Astrocyte of the hippocampus (primary cell): ENCODE data around the gene MELK.

Experiments used
- DNase-seq: peaks from one replicate; pipeline ENCODE4 v3.0.0; 2011; ENCODE audit warnings: low read depth, low spot score

Gene MELK

DNA sequence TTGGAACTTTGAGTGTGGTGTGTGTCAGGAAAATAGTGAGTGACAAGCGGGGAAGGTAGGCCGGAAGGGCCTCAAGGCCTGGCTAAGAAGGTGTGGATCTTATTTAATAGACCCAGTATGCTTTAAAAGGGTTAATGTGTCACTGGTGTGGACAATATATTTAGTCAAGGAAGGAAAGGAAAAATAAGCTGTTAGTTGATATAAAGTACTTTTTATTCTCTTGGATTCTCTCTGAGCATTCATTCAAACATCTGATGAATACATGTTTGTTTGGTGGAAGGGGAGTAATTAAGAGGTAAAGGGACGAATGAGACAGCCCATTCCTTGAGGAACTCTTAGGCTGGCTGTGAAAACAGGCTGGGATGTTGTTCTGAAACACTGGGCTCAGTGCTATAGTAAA, 98.9 kb downstream of the MELK start:
- no peak for DNase-seq

DNA sequence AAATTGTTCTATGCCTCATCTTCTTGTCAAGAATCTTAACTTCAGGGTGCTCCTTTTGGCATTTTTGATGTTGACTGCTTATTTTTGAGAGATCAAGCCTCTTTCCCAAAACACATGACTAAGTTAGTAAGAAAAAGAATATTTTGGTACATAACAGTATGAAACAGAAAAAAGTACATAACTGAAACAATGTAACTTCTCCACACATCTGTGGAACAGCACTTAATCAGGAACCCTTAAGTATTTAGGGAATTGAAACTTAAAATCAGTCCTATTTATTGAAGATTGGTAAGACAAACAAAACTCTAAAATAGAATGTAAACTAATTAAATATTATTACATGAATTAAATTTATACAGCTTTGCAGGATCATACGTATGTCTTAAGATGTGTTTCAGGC, 103.4 kb downstream of the MELK start:
- DNase-seq = no peak

DNA sequence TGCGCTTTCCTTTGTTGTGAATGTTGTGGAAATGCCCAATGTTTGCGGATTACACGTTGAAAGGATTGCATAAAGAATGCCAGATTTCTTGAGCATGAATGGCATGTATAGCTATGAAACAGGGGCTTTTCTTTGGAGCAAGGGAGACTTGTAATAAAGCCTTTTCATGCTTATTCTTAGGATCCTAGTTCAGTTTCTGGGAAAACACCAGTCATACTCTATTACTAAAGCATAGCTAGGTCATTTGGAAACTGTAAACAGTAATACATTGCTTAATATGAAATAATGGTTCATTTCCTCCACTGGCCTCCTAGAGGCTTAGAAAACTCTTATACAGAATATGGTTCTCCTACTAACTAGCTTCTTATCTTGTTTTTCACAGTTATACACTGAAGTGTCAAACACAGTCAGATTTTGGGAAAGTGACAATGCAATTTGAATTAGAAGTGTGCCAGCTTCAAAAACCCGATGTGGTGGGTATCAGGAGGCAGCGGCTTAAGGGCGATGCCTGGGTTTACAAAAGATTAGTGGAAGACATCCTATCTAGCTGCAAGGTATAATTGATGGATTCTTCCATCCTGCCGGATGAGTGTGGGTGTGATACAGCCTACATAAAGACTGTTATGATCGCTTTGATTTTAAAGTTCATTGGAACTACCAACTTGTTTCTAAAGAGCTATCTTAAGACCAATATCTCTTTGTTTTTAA, 104.2 kb downstream of the MELK start:
- no peak for DNase-seq

DNA sequence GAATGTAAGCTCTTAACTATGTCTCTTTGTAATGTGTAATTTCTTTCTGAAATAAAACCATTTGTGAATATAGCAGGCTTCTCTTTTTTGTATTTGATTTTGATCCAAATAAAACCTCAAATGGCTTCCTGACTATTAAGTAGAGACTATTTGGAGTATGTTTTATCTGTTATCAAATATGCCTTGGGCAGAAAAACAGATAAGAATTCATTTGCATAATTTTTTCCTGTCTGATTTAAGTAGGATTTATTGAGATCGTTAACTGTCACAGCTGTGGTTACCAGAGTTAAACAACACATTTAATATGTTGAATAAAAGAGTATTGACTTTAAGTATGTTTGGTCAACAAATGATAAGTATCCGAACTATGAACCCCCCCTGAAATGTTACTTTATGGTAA, 104.9 kb downstream of the MELK start:
- DNase-seq = no peak

DNA sequence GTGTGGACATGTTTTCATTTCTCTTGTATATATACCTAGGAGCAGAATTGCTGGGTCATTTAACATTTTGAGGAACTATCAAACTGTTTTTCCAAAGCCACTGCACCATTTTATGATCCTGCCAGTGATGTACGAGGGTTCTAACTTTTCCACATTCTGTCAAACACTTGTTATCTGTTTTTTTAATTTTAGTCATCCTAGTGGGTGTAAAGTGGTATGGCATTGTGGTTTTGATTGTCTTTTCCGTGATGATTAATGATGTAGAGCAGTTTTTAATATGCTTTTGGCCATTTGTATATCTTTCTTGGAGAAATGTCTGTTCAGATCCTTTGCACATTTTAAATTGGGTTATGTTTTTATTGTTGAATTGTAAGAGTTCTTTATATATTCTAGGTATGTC, 107.0 kb downstream of the MELK start:
- DNase-seq = no peak

DNA sequence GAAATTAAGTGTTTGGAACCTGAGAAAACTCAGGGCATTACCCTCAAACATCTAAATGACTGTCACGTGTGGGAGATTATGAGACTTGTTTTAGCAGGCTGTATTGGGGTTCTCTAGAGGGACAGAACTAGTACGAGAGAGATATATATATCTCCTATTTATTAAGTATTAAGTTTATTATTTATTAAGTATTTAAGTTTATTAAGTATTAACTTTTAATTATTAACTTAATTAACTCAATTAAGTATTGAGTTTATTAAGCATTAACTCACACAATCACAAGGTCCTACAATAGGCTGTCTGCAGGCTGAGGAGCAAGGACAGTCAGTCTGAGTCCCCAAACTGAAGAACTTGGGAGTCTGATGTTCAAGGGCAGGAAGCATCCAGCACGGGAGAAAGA, 113.8 kb downstream of the MELK start:
- no peak for DNase-seq

DNA sequence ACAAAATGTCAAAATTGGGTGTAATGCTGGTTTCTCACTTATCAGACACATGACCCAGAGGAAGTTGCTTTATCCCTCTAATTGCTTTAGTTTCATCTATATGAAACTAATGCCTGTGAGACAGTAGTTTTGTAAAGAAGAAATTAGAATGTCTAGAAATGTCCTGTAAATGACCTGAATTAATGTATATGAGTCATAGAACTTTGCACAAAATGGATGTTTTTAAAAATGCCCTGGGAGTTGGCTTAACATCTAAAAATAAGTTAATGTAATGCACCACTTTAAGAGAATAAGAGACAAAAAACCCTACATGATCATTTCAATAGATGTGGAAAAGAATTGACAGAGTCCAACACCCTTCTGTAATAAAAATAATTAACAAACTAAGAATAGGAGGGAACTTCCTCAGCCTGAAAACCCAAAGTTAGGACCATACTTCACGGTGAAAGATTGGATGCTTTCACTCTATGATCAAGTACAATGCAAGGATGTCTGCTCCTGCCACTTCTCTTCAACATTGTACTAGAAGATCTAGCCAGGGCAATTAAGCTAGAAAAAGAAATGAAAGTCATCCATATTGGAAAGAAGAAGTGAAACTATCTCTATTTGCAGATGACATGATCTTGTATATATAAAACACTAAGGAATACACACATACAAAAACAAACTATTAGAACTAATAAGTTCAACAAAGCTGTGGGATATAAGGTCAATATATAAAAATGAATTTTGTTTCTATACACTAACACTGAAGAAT, 117.9 kb downstream of the MELK start:
- DNase-seq = no peak

DNA sequence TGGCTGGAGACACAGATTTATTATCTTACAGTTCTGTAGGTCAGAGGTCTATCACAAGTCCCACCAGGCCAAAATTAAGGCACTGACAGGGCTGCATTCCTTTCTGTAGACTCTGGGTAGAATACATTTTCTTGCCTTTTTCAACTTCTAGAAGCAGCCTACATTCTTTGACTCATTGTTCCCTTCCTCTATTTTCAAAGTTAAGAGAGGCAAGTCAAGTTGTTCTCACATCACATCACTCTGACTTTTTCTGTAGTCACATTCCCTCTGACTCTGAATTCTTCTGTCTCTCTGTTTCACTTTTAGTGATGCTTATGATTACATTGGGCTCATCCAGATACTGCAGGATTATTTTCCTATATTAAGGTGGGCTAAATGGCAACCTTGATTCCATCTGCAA, 119.0 kb downstream of the MELK start:
- DNase-seq = no peak

DNA sequence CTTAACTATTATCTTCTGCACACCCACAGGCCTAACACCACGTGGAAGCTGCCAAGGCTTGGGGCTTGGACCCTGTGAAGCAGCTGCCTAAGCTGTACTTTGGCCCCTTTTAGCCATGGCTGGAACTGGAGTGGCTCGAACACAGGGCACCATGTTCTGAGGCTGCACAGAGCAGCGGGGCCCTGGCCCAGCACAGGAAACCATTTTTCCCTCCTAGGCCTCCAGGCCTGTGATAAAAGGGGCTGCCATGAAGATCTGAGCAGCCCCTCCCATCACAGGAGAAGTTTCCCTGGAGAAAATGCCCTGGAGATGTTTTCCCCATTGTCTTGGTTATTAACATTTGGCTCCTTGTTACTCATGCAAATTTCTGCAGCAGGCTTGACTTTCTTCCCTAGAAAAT, 126.3 kb downstream of the MELK start:
- DNase-seq = no peak

DNA sequence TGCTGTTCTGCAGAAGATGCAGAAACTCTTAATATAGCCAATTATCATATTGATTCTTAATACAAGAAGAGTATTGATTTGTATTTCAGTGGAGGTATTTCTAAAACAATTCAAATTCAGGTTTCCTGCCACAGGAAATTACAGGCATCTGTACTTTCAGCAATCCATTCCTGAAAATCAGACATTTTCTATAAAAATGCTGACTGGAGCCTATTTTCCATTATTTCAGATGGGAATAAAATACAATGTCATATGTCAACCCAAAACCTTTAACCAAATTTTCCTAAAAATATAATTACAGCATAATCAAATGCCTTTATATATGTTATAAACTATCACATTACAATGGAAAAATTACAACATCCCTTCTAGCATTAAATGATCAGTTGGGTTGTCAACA, 131.5 kb downstream of the MELK start:
- DNase-seq = no peak

DNA sequence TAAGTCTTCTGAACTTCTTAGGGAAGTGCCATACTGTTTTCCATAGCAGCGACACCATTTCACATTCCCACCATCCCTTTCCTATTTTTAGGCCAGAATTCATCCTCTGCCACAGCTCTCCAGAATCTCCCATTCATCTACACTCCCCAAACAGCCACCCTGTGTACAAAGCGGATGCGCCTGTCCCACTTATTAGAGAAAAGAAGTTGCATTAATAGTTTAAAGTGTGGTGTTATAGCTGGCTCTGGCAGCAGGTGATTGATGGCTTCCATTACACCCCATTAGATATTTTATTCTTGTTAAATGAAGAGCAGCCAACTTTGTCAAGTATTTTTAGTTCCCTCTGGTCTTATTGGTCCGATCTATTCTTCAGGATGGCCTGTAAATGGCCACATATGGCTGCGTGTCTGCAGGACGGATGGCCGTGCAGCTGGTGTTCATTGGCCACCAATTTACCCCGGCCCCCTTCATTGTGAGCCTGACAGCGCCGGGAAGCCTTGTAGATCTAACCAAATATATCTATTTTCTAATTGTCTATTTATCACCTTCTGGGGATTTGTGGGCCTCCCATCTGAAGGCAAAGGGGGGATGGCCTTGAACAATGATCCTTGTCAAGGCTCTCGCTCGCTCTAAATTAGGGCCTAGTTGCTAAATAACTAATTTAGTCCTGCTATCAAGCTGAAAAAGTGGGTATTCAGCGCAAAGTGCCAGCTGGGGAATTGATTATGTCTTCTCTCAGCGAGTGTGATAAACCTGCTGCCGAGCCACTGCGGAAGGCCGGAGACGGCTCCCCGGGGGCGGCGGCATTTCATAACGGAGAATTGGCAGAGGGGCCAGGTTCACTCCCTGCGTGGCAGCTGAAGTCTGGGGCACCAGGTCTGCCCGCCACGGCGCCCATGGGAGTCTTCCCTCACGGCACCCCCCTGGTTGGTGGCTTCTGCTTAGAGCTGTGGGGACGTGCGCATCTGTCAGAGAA, 141.1 kb downstream of the MELK start:
- no peak for DNase-seq

DNA sequence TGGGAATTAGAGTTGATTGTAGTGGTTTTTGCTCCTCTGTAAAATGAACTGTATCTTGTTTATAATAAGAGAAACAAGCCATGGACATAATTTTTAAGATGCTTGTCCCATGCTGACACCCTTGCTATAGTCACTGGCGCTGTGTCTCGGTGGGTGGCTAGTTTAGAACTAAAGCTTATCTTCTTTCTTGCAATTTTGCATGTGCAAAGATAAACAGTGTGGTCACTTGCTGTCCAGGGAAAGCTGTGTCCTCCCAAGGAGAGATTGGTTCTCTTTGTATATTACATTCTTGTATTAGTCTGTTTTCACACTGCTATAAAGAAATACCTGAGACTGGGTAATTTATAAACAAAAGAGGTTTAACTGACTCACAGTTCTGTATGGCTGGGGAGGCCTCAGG, 143.8 kb downstream of the MELK start:
- DNase-seq = no peak

DNA sequence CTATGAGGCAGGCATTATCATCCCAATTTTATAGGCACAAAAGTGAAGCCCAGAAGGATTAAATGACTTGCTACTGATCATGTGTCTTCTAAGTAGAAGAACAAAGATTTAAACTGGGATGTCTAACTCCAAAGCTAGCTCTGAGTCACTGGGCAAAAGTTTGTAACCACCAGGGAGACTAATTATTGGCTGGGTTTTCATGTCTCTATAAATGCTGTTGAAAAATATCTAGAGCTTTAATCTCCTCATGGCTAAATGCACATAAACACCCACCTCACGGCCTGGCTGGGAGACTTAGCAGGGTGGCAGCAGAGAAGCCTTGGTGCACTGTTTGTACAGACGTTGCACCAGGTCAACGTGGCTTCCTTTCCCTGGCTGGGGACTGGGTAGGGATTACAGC, 144.6 kb downstream of the MELK start:
- DNase-seq = no peak

DNA sequence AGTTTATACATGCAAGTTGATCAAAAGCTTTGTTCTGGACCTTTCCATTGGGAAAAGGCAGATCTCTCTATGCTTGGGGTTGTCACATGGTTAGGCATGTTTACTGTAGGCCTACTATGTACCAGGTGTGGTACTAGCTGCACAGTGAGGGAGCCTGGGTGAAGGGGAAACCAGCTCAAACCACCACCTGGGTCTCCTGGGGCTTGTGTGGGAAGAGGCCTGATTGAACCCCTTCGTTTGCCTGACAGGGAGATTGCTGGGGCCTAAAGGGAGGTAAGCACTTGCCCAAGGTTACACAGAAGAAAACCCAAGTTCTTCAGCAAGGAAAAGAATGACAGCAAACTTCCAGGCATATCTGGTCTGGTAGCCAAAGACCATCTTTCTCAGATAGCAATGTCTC, 145.9 kb downstream of the MELK start:
- no peak for DNase-seq

DNA sequence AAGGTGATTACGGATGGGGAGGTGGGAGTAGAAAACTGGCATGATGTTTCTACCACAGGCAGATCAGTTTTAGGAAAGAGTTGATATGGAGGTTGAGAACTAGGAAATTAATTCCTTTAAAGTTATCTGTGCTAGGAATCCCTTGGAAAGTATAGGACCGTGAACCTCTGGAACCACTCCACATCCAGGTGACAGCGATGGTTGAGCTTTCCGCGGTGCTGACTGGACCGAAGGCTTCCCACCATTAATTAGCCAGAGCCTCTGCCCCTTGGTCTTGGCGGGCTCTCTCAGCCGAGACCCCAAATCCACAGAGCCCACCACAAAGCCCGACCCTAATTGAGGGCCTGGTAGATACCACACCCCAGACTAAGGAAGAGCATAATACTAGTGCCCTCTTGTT, 147.3 kb downstream of the MELK start:
- DNase-seq = no peak

DNA sequence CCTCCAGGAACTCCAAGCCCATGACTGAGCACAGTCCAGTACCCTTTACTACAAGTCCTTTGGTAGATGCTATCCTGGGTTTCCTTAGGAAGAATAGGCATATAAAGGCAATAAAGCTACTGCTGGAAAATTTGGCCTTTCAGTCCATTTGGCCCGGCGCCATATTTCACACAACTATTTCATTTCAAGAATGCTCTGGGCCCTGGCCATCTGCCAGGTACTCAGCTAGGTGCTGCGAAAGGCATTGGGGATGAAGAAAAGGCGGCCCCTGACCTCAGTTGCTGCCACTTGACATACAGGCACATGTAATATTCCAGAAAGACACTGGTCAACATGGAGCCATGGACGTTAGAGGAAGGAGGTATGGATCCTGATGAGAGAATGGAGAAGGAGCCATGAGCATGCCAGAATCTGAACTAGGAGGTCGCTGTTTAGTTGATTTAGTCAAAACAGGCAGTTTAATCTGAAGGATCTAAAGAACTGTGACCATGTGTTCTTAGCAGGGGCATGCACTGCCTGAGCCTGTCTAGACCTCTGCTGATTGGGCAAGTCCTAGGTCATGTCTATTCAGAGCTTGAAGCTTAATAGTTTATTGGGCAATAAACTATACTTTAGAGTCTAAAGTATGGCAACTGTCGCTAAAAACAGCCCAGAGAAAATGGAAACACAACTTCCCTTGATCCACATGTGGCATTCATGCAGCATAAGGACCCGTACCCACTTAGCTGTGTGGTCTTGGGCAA, 149.3 kb downstream of the MELK start:
- DNase-seq = peak; percentile 49

DNA sequence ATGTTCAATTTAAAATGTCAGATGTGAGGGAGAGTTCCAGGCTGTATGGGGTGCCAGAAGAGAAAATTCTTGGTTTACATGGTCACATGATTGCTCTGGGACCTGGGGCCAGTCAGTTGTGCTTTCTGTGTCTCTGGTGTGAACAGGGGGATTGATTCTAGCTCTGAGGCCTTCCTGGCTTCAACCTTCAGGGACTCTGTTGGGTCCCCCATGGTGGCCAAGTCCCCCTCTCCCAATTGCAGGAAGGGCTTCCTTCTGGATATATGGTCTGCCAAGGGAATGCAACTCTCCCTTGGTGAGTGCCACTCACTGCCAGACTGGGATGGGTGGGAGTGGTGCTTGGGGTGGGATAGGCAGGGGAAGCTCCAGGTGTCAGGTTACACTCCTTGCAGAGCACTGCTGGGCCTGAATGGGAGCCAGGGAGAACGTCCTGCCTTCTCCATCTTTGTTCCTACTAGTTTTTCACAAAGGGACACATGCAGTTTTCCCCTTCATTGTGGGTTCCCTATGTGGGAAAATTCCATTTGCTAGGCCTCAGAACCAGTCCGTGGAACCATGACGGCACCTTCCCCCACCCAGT, 153.2 kb downstream of the MELK start:
- DNase-seq = no peak
